Activated CD4-positive, alpha-beta T cell treated with anti-CD3 and anti-CD28 coated beads, Interleukin-2, amount 10 ng/mL, durations not matched to agents 7 days and 5 days (primary cell): ENCODE data around the gene GOLGA6L26. TPM values are rescaled to one million over a fixed set of nuclear protein-coding genes. Genes with fewer than 3 reads are reported as not detected.
"Not testable (repeated sequence)": the region's sequence is repeated elsewhere in the genome, so short reads cannot be mapped to it uniquely, and the experiment has no call there.

Experiments used
- CTCF ChIA-PET: fragments of 350-600 bp; sonication (Branson Sonifier 250); formaldehyde crosslinking; loops from one replicate; lab custom pipeline; 2021; ENCODE audit warnings: antibody characterized with exemption; lab: Charles Lee
- POLR2A ChIA-PET: fragments of 350-600 bp; sonication (Branson Sonifier 250); formaldehyde crosslinking; loops from one replicate; lab custom pipeline; 2021; ENCODE audit warnings: antibody characterized with exemption; lab: Charles Lee
- DNase-seq: peaks from one replicate; pipeline ENCODE4 v3.0.0-alpha.2; 2020
- H3K27ac Mint-ChIP-seq: one replicate; pipeline ENCODE4 v1.8.0; 2021; ENCODE audit warnings: mild to moderate bottlenecking, moderate library complexity, mixed read lengths
- H3K27me3 Mint-ChIP-seq: one replicate; pipeline ENCODE4 v1.8.0; 2021; ENCODE audit warnings: mixed read lengths
- H3K36me3 Mint-ChIP-seq: one replicate; pipeline ENCODE4 v1.8.0; 2021; ENCODE audit warnings: low read depth, mixed read lengths
- H3K4me1 Mint-ChIP-seq: one replicate; pipeline ENCODE4 v1.8.0; 2021; ENCODE audit warnings: mixed read lengths
- H3K4me3 Mint-ChIP-seq: one replicate; pipeline ENCODE4 v1.8.0; 2021; ENCODE audit warnings: mild to moderate bottlenecking, moderate library complexity, mixed read lengths
- H3K9me3 Mint-ChIP-seq: one replicate; pipeline ENCODE4 v1.8.0; 2021; ENCODE audit warnings: mixed read lengths
- total RNA-seq, 2 experiments: library from RNA; stranded (reverse); gene quantifications; one replicate each; pipeline ENCODE4 v1.2.3, GENCODE V29; 2021

The GOLGA6L26 gene
- total RNA-seq: not detected

DNA sequence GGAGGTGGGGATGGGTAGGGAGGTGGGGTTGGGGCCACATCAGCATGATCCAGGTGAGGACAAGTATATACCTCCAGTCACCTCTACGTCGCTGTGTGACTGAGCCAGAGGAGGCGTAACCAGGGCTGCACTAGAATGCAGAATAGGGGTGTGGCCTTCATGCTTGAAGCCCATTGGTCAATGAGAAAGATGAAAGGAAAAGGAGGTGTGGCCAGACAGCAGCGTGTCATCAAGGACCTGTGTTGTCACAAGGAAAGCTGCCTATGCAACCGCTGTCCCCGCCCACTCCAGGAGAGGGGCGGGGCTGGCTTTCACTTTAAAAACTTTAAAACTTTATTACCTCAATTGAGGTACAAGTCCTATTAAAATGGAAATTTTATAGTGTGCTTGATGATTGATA lies at the start of gene GOLGA6L26:
Gene GOLGA6L26, minus strand, starts transcription at position 101 of the 400 bp plus-strand sequence. Its CDS starts 61 bp downstream, at position 40.
- DNase-seq, H3K27ac Mint-ChIP-seq, CTCF ChIA-PET, H3K4me1 Mint-ChIP-seq, H3K9me3 Mint-ChIP-seq, H3K4me3 Mint-ChIP-seq, H3K27me3 Mint-ChIP-seq, H3K36me3 Mint-ChIP-seq, POLR2A ChIA-PET: not testable (repeated sequence)

GRCh38 chr15:23381192-23381591 lies 47.2 kb upstream of the GOLGA6L26 start:
- H3K9me3 Mint-ChIP-seq, DNase-seq, CTCF ChIA-PET, POLR2A ChIA-PET, H3K4me1 Mint-ChIP-seq, H3K36me3 Mint-ChIP-seq, H3K4me3 Mint-ChIP-seq, H3K27ac Mint-ChIP-seq: not testable (repeated sequence)
- peaks cover 11% of the 10 kb centered on the region for H3K27me3 Mint-ChIP-seq

DNA sequence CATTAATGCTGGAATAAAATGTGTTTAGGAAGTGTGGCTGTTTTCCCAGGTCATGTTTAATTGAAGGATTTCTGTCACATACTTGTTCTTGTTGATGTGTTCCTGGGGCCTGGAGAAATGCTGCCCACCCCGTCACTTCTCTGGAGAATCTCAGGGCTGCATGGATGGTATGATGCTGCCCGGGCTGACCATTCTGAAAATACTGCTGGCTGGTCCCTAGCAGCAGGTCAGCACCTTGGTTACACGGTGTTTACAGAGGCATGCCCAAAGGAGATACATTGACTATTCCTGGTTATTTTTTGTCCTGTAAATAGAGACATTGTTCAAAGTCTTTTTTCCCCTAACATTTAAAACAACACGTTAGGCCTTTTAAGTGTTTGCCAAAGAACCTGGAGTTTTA lies 46.7 kb upstream of the GOLGA6L26 start:
- CTCF ChIA-PET, H3K4me3 Mint-ChIP-seq, H3K4me1 Mint-ChIP-seq: not testable (repeated sequence)

GRCh38 chr15:23378946-23379345 lies 45.0 kb upstream of the GOLGA6L26 start:
- H3K4me1 Mint-ChIP-seq, H3K27ac Mint-ChIP-seq, H3K27me3 Mint-ChIP-seq, H3K36me3 Mint-ChIP-seq, H3K9me3 Mint-ChIP-seq, CTCF ChIA-PET, POLR2A ChIA-PET, H3K4me3 Mint-ChIP-seq, DNase-seq: not testable (repeated sequence)

More for the DNA sequence above, 46.7 kb upstream of the GOLGA6L26 start:
- H3K9me3 Mint-ChIP-seq, POLR2A ChIA-PET, DNase-seq, H3K36me3 Mint-ChIP-seq, H3K27ac Mint-ChIP-seq: not testable (repeated sequence)
- H3K27me3 Mint-ChIP-seq: peaks cover 11% of the 10 kb centered on the region

- DNase-seq, POLR2A ChIA-PET, CTCF ChIA-PET, H3K4me3 Mint-ChIP-seq, H3K27me3 Mint-ChIP-seq, H3K4me1 Mint-ChIP-seq, H3K36me3 Mint-ChIP-seq, H3K9me3 Mint-ChIP-seq, H3K27ac Mint-ChIP-seq: not testable (repeated sequence)
These were observed 40.2 kb upstream of the GOLGA6L26 start for GRCh38 chr15:23374226-23374625.

- POLR2A ChIA-PET, H3K9me3 Mint-ChIP-seq, DNase-seq, CTCF ChIA-PET, H3K27ac Mint-ChIP-seq, H3K27me3 Mint-ChIP-seq, H3K36me3 Mint-ChIP-seq, H3K4me1 Mint-ChIP-seq, H3K4me3 Mint-ChIP-seq: not testable (repeated sequence)
These were observed 39.0 kb upstream of the GOLGA6L26 start for GRCh38 chr15:23372891-23373600.

DNA sequence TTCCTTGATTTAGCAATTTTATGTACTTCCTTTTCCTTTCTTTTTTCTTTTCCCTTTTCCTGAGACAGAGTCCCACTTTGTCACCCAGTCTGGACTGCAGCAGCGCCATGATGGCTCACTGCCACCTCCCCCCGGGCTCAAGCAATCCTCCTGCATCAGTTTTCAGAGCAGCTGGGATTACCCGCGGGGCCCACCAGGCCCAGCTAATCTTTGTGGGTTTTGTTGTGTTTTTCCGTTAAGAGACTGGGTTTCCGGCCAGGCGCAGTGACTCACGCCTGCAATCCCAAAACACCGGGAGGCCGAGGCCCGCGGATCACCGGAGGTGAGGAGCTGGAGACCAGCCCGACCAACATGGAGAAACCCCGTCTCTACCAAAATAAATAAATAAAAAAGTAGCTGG lies 38.3 kb upstream of the GOLGA6L26 start:
- H3K36me3 Mint-ChIP-seq: no peaks in the 10 kb centered on the region
- H3K4me3 Mint-ChIP-seq: no peak overlapping the region
- H3K27ac Mint-ChIP-seq: no peak overlapping the region
- no peak for DNase-seq
- H3K4me1 Mint-ChIP-seq: no peaks in the 10 kb centered on the region
- H3K27me3 Mint-ChIP-seq: peaks cover 3% of the 10 kb centered on the region
- CTCF ChIA-PET: no interaction called here
- no peaks in the 10 kb centered on the region for H3K9me3 Mint-ChIP-seq
- POLR2A ChIA-PET: no interaction called here

DNA sequence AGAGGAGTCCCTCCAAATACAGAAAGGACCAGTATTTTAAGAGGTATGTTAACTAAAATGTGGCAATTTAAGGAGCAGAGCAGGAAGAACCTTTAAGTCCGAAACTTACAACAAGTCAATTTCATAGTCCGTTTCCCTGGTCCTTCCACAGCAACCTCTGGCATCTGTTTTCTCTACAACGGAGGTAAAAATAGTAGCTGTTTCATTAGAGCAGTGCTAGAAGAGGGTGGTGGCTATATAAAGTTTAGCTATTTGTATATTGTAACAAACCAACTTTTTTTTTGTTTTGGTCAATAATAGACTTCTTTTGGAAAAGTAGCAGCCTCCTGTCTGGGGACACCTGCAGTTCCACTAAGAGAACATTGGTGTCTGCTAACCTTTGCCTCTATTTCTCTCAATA lies 37.9 kb upstream of the GOLGA6L26 start:
- H3K36me3 Mint-ChIP-seq, H3K27me3 Mint-ChIP-seq, POLR2A ChIA-PET, H3K9me3 Mint-ChIP-seq, DNase-seq, H3K4me1 Mint-ChIP-seq, H3K4me3 Mint-ChIP-seq, H3K27ac Mint-ChIP-seq, CTCF ChIA-PET: not testable (repeated sequence)

GRCh38 chr15:23371134-23371533 lies 37.1 kb upstream of the GOLGA6L26 start:
- POLR2A ChIA-PET, H3K9me3 Mint-ChIP-seq, H3K27ac Mint-ChIP-seq, H3K27me3 Mint-ChIP-seq, CTCF ChIA-PET, H3K36me3 Mint-ChIP-seq, H3K4me1 Mint-ChIP-seq, H3K4me3 Mint-ChIP-seq, DNase-seq: not testable (repeated sequence)

DNA sequence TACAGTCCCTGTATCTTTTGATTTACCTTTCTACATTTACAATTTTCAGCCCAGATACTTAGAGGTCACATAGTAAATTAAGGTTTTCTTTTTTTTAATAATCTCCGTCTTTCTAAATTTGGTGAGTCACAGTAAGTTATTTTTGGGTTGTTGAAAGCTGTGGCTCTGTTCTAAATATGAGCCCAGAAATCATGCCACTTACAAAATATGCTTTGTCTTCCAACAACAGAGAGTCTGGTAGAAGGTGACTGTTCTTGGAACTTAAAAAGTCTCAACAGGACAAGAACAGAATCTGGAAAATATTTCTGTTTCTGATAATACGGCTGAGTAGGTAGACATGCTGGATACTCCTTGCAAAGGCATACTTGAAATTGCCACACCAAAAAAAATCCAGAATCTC lies 36.6 kb upstream of the GOLGA6L26 start:
- no peak for DNase-seq
- Mint-ChIP-seq H3K27ac (no peak overlapping the region), H3K4me1 (no peaks in the 10 kb centered on the region), H3K36me3 (no peaks in the 10 kb centered on the region), H3K9me3 (no peaks in the 10 kb centered on the region), H3K4me3 (no peak overlapping the region), H3K27me3 (no peaks in the 10 kb centered on the region)
- POLR2A ChIA-PET: no interaction called here
- CTCF ChIA-PET: no interaction called here

DNA sequence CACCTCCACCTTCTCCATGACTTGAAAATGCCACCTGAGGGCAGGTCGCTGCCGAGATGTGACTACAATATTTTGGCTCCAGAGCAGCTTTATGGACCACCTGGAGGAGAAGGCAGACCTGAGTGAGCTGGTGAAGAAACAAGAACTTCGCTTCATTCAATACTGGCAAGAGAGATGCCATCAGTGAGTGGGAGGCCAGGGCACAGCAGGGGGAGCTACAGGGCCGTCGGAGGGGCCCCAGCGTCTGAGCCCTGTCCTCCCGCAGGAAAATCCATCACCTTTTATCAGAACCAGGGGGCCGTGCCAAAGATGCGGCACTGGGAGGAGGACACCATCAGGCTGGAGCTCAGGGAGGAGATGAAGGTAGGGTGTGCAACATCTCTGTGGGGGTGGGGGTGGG lies 30.3 kb upstream of the GOLGA6L26 start:
- POLR2A ChIA-PET, H3K36me3 Mint-ChIP-seq, H3K9me3 Mint-ChIP-seq, H3K4me3 Mint-ChIP-seq, H3K27ac Mint-ChIP-seq, H3K4me1 Mint-ChIP-seq, CTCF ChIA-PET, DNase-seq, H3K27me3 Mint-ChIP-seq: not testable (repeated sequence)

DNA sequence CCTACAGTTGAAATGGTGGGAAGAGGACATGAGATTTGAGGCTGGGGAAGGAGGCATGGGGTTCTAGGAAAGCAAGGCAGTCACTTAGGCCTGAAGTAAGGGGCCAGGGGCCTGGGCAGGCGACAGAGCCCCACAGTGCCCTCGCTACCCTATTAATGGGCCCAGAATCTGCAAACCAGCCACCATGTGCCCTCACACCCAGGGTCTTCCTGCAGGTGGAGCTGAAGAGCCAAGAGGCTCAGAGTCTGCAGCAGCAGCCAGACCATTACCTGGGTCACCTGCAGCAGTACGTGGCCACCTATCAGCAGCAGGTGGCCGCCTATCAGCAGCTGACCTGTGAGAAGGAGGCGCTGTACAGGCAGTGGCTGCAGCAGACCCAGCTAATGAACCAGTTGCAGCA lies 28.6 kb upstream of the GOLGA6L26 start:
- H3K4me1 Mint-ChIP-seq, H3K27ac Mint-ChIP-seq, H3K36me3 Mint-ChIP-seq, DNase-seq, H3K27me3 Mint-ChIP-seq, H3K4me3 Mint-ChIP-seq, CTCF ChIA-PET, POLR2A ChIA-PET, H3K9me3 Mint-ChIP-seq: not testable (repeated sequence)

DNA sequence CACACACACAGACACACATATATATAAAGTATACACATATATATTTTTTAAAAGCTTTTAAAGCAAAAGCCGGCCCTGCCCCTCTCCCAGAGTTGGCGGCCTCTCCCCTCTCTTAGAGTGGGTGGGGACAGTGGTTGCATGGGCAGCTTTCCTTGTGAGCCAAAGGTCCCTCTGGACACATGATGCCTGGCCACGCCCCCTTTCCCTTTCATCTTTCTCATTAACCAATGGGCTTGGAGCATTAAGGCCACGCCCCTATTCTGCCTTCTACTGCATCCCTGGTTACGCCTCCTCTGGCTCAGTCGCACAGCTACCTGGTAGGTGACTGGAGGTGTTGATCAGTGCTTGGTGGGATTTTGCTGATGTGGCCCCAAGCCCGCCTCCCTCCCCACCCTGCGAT lies 20.5 kb upstream of the GOLGA6L26 start, which contains the start of gene GOLGA8S:
Gene GOLGA8S, plus strand, starts transcription at position 301 of the 400 bp plus-strand sequence. Its CDS starts 62 bp downstream, at position 363.
- DNase-seq, POLR2A ChIA-PET, H3K27ac Mint-ChIP-seq, H3K9me3 Mint-ChIP-seq, H3K27me3 Mint-ChIP-seq, H3K4me1 Mint-ChIP-seq, H3K4me3 Mint-ChIP-seq, H3K36me3 Mint-ChIP-seq, CTCF ChIA-PET: not testable (repeated sequence)

DNA sequence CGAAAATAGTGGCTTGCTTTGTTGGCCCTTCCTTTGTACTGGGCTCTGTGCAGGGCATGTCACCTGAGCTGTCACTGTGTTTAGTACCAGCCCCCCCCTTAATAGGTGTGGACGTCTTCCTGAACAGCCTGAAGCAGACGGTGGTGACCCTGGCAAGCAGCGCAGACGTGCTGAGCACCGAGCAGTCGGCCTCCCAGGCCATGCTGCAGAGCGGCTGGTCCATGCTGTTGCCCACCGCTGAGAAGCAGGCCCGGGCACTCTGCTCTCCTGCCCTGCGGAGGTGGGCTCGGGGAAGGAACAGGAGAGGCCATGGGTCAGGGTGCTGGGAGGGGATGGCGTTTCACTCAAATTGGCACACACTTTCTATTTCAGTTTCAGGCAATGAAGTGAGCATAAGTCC lies 22.8 kb downstream of the GOLGA6L26 start:
- Mint-ChIP-seq H3K4me1 (peaks cover 11% of the 10 kb centered on the region), H3K36me3 (peaks cover 24% of the 10 kb centered on the region)
- POLR2A ChIA-PET, DNase-seq, H3K4me3 Mint-ChIP-seq, H3K9me3 Mint-ChIP-seq, CTCF ChIA-PET, H3K27ac Mint-ChIP-seq, H3K27me3 Mint-ChIP-seq: not testable (repeated sequence)
